SK-N-SH treated with all-trans-retinoic acid at 6 μM for 48 hours (cell line): ENCODE measurements around the gene ARL14.

ENCODE experiments used
- ARNTL ChIP-seq: fragments of 450-650 bp; formaldehyde crosslinking; IDR thresholded peaks from 2 replicates; pipeline ENCODE4 v1.5.0; 2020; ENCODE audit warnings: low read depth, mild to moderate bottlenecking, moderate library complexity, borderline replicate concordance
- CSDC2 ChIP-seq: fragments of 250-450 bp; sonication (Bioruptor Pico); IDR thresholded peaks from 2 replicates; pipeline ENCODE4 v1.5.0; 2020; ENCODE audit warnings: mild to moderate bottlenecking, moderate library complexity
- PPARA ChIP-seq: fragments of 250-450 bp; sonication (Bioruptor Pico); IDR thresholded peaks from 2 replicates; pipeline ENCODE4 v1.5.0; 2020; ENCODE audit warnings: mild to moderate bottlenecking, borderline replicate concordance
- RARB ChIP-seq: fragments of 250-450 bp; sonication (Bioruptor Pico); IDR thresholded peaks from 2 replicates; pipeline ENCODE4 v1.8.0; 2021; ENCODE audit warnings: mild to moderate bottlenecking, moderate library complexity
- SNAI2 ChIP-seq: fragments of 250-450 bp; sonication (Bioruptor Pico); IDR thresholded peaks from 2 replicates; pipeline ENCODE4 v1.5.0; 2020; ENCODE audit warnings: mild to moderate bottlenecking, moderate library complexity
- TSHZ2 ChIP-seq: fragments of 250-450 bp; sonication (Bioruptor Pico); IDR thresholded peaks from 2 replicates; pipeline ENCODE4 v1.5.0; 2020; ENCODE audit warnings: mild to moderate bottlenecking, moderate library complexity
- ZFP3 ChIP-seq: fragments of 250-450 bp; sonication (Bioruptor Pico); IDR thresholded peaks from 2 replicates; pipeline ENCODE4 v1.5.0; 2020; ENCODE audit warnings: mild to moderate bottlenecking, moderate library complexity
- ZFP30 ChIP-seq: fragments of 450-650 bp; formaldehyde crosslinking; IDR thresholded peaks from 2 replicates; pipeline ENCODE4 v1.5.0; 2022; ENCODE audit warnings: mild to moderate bottlenecking, moderate library complexity
- TF ChIP-seq, protein P1 (sequence below): fragments of 250-450 bp; sonication (Bioruptor Pico); IDR thresholded peaks from 2 replicates; pipeline ENCODE4 v1.8.0; 2020; ENCODE audit warnings: mild to moderate bottlenecking, moderate library complexity, borderline replicate concordance

DNA sequence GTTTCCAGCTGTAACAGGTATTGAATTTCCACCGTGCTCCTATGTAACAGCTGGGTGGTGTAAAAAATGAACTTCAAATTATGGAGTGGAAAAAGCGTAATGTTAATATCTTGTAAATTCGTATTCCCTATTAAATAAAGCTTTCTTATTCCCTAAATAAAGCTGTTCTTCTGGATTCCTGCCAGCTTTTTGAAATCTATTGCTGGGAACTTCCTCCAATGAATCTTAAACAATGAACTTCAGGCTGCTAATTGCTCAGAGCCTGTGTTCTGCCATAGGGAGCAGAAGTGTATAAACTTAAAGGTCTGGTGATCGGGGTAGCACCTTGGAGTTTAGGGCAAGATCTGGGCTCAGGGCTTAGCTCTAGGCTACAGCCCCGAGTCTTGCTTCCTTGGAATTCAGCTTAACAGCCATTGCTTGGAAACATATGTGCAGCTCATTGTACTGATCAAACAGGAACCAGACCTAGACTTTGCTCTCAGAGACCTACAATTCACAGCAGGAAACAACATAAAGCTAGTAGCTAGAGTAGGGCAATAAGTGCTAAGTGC is 1.4 kb downstream of the ARL14 start:
- TF ChIP-seq ARNTL (CRISPR knock-in tag) (no peak), SNAI2 (CRISPR knock-in tag) (no peak), CSDC2 (no peak), RARB (CRISPR knock-in tag) (no peak), ZFP30 (CRISPR knock-in tag) (no peak), ZFP3 (CRISPR knock-in tag) (no peak), TSHZ2 (no peak), PPARA (CRISPR knock-in tag) (no peak)
- TF ChIP-seq, protein P1, sequence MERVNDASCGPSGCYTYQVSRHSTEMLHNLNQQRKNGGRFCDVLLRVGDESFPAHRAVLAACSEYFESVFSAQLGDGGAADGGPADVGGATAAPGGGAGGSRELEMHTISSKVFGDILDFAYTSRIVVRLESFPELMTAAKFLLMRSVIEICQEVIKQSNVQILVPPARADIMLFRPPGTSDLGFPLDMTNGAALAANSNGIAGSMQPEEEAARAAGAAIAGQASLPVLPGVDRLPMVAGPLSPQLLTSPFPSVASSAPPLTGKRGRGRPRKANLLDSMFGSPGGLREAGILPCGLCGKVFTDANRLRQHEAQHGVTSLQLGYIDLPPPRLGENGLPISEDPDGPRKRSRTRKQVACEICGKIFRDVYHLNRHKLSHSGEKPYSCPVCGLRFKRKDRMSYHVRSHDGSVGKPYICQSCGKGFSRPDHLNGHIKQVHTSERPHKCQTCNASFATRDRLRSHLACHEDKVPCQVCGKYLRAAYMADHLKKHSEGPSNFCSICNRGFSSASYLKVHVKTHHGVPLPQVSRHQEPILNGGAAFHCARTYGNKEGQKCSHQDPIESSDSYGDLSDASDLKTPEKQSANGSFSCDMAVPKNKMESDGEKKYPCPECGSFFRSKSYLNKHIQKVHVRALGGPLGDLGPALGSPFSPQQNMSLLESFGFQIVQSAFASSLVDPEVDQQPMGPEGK (CRISPR knock-in tag), result no peak
